ENCODE measurements around the gene STKLD1. TPM values are rescaled to one million over a fixed set of nuclear protein-coding genes. Genes with fewer than 3 reads are reported as not detected.
"Not testable (repeated sequence)": the region's sequence is repeated elsewhere in the genome, so short reads cannot be mapped to it uniquely, and the experiment has no call there.

Gene STKLD1
- total RNA-seq, 1 donor from 2014 or later, result 0.41 TPM

DNA sequence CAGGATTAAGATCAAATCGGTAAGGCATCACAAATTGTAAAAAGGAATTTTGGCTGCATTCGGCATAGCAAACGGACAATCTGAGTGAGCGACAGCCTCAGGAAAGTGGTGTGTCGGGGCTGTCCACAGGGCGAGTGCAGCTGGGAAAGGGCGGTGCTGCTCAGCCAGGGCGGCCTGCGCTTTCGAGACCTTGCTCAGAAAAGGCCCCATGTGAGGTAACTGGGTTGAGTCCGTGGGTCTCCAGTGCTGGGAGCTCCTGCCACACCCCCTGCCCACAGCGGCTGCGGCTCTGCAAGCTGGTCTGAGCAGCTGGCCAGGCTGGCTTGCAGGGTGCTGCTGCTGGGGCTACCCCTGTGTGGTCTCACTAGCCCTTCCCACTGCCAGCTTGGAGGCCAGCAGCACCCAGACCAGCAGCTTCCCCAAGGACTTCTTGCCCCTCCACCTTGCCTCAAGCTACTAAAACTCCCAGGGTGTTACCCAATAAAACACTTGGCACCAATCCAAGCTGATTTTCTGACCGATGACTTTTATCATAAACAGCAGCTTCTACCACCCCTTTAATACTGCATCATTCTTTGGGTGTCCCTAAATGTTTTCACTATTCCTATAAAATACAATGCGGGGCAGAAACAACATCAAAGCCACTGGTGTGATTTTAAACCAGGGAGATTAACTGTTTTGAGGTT is 13.7 kb upstream of the STKLD1 start:
- no peak for DNase-seq

DNA sequence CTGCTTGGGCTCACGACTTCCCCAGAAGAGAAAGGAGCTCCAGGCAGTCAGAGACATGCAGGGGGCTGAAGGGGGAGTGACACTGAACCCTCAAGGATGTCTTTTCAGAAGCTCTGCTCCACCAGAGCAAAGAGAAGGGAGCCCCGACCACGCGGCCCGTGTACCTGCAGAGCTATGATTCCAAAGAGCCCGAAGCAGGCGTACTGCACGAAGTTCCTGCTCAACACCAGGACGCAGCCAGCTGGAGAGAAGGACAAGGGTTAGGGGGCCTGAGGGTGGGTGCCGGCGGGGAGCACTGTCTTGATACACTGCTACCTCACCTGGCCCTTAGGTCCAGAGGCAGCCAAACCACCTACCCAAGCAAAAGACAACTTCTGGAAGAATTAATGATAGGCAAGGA is 9.7 kb upstream of the STKLD1 start:
- DNase-seq, result no peak

DNA sequence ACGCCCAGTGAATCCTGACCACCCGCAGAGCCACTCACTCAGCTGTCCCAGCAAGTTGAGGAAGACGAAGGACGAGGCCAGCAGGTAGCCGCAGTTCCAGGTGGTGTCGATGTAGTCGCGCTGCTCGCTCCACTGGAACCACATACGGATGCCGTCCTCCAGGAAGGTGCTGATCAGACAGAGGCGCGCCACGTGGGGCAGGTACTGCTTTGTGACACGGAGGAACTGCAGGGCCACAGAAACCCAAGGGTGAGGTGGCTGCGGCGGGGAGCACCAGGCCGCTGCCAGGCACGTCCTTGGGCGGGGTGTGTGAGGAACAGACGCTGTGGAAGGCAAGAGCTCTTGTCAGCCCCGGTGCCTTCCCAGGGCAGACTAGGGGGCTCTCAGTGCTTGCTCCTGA is 8.9 kb upstream of the STKLD1 start:
- no peak for DNase-seq

DNA sequence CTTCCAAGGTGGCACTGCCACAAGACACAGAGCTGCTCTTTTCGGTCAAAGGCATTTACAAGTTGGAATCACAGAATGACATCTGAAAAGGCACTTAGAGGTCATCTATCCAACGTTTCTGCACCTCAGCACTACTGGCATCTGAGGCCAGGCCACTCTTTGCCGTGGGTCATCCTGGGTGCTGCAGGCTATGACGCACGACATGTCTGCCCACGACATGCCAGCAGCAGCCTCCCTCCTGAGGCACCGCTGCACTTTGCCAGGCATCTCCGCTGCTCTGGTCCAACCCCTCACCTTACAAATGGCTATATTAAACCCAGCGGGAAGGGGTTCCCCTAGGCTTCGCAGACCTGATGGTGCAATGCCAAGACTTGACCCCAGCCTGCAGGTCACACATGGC is 8.4 kb upstream of the STKLD1 start:
- no peak for DNase-seq

DNA sequence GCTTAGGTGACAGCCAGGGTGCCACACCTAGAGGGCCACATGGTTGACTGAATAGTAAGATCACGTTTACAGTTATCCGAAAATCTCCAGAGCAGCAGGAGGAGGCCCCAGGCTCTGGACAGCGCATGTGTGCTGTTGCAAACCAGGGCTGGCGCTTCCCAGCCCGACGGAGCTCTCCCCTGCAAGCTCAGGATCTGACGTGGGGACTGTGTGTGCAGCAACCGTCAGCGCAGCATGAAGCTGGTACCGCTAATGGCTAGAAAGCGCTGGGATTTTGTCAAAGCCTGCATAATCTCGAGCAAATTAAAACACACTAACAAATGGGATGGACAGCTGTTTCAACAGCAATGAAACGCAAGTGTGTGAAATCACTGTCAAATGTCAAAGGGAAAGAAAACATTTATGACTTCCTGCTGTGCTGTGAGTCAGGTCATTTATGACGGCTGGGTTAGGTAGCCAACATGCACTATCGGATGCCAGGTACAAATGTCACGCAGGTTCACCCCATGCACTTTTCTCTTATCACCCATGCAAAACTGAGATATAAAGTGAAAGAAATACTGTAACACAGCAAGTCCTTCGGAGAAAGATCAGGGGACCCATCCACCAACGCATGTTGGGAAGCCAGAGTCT is 7.8 kb upstream of the STKLD1 start:
- DNase-seq, result no peak

DNA sequence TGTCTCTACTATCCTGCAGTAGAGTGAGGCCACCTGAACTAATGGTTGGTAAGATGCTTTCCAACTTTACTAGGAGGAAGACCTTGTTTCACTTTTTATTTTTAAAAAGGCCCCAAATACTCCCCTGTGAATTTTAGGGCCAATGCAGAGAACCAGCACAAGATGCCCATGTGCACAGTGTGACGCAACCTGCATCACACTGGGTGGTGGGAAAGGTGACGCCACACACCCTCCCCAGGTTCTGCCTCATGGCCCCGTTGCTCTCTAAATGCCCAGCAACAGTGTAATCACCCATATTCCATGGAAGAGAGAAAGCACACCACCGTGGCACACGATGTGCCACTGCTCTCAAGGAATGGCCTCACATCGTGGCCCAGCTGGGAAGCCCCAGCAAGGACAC is 6.7 kb upstream of the STKLD1 start:
- no peak for DNase-seq

DNA sequence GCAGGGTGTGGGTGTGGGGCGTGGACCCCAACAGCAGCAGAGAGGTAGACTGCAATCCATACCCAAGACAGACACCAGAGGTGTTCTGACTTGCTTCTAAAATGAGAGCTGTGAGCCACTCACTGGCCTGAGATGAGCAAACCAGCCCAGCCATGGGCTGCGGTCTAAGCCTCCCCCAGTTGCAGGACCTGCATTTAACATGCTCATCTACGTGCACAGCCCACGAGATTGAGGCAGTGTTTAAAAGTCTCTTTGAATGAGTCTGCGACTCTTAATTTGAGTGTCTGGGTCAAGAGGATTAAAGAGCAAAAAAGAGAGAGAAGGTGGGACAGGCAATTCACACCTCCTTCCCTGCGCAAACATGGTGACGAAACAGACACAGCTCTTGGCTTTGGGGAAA is 6.2 kb upstream of the STKLD1 start:
- no peak for DNase-seq

DNA sequence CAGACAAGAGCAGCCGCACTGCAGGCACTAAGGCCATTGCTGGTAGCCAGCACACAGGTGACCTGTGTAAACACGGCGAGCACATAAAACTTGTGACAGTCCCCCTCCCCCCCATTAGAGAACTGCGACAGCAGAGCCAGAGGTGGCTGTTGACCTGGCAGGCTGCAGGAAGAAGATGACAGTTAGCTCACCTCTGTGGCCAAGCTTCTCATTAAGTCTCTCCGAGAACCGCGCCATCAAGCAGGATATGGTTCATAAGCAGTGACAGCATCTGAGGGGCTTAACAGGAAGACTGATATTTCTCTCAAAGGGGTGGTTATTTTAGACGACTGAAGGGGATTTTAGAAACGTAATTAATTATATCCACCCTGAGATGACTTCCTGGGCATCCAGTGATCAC is 5.5 kb upstream of the STKLD1 start:
- DNase-seq, result no peak

DNA sequence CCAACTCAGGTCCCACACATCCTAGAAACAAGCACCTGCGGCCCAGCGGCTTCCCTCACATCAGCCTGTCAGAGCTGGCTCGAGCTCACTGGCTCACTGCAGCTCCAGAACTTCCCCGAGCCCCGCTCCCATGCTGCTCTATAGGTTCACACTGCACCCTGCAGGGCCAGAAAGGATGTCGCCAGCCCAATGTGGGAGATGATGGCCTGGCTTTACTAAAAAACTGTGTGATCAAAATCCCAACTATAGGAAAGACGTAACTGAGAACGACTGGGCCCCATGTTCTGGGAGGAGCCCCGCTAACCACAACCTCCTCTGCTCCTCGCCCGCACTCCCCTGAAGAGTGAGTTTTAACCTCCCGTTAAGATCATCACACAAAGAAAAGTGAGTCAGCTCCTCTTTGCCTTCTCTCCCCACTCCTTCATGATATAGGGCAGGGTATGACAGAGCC is 4.9 kb upstream of the STKLD1 start:
- DNase-seq, result no peak

DNA sequence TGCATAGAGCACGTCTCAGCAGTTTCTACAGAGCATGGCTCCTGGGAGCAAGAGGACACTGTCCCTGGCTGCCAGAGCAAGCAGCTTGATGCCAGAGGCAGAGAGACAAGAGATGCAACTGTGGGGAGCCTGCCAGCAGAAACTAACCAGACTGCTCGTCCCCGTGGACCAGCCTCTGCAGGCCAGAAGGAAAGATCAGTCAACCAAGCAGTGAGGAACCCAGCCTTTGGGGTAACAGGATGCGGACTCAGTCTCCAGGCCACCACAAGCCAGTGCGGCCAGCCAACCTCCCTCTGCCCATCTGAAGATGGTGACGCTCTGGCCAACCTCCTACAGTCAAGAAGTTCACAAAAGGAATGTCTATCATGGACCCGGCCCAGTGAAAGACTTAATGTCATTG is 4.0 kb upstream of the STKLD1 start:
- DNase-seq, result no peak

DNA sequence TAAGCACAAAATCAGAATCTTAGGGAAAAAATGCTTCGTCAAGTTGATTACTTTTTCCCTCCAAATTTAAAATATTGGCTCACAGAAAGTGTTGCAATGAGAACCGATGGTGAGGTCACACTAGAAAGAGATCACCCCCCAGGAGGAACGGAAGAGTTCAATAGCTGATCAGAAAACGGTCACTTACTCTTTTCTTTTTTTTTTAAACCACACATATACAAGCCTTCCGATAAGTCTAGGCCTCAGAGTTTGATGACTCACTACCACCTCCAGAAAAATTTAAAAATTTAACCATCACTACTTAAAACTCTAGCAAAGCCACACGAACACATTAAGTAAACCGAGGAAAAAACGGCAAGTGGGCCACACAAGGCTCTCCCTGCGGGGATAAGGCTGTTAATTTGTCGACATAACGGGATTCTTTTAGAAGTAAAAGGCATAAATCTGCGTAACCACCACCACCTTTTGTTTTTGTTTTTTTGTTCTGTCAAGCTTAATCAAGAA is 1.5 kb upstream of the STKLD1 start:
- no peak for DNase-seq

DNA sequence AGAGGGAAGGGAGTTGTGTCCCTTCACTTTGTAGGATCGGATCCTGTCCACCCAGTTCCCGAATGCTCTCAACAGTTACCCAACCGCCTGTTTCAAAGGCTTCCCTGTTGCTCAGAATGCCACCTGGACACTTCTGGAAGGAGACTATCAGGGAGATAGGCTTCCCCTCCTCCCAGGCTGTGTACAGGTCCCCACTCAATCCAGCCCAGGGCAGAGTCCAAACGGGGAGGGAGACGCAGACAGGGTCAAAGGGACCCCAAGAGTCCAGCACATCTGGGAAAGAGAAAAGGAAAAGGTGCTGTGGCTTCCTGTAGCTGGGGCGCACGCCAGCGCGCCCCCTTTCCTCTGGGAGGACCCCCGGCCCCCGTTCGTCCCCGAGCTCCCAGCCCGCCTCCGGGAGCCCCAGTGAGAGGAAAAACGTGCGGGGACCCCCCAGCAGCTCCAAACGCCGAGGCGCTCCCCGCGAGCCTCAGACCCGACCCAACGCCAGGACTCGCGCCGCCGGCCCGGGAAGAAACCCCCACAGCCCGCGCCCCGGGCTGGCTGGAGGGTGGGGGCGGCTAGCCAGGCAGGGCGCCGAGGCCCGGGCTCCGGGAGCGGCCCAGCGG is 946 bp upstream of the STKLD1 start:
- peak; percentile 33 for DNase-seq

DNA sequence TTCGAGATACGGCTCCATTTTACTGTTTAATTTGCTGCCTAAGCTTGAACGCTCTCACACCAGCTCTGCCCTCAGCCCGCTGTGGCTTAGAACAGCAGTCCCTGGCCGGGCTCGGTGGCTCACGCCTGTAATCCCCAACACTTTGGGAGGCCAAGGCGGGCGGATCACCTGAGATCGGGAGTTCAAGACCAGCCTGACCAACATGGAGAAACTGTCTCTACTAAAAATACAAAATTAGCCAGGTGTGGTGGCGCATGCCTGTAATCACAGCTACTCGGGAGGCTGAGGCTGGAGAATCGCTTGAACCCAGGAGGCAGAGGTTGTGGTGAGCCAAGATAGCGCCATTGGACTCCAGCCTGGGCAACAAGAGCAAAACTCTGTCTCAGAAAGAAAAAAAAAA is 1.1 kb downstream of the STKLD1 start:
- not testable (repeated sequence) for DNase-seq

DNA sequence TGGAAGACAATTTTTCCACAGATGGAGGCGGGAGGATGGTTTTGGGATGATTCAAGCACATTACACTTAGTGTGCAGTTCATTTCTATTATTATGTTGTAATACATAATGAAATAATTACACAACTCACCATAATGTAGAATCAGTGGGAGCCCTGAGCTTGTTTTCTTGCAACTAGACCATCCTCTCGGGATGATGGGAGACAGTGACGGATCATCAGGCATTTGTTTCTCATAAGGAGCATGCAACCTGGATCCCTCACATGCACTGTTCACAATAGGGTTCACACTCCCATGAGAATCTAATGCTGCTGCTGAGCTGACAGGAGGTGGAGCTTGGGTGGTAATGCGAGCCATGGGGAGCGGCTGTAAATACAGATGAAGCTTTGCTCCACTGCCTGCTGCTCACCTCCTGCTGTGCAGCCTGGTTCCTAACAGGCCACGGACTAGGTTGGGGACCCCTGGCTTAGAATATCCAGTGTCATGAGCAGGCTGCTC is 1.6 kb downstream of the STKLD1 start:
- DNase-seq, result no peak

DNA sequence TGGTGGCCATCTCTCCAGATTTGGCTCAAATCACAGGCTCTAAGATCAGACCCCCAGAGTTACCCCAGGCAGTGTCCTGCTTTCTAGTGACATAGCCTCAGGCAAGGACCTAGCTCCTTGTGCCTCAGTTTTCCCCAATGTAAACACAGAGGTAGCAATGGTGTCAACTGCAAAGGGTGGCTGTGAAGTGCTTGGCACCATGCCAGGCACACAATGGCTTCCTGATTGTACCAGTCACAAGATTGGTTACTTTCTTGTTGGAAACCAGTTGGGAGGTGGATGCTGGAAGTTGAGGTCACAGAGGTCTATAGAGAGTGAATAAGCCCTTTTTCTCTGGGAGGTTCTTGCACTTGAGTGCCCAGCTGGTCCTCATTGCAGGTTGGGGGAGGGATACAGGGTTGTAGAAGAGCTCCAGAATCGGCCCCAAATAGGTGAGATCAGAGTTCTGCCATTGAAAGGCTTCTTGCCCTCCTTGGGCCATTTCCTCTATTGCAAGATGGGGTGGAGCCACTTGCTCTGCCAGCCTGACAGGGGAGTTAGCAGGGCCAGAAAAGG is 2.3 kb downstream of the STKLD1 start:
- no peak for DNase-seq

DNA sequence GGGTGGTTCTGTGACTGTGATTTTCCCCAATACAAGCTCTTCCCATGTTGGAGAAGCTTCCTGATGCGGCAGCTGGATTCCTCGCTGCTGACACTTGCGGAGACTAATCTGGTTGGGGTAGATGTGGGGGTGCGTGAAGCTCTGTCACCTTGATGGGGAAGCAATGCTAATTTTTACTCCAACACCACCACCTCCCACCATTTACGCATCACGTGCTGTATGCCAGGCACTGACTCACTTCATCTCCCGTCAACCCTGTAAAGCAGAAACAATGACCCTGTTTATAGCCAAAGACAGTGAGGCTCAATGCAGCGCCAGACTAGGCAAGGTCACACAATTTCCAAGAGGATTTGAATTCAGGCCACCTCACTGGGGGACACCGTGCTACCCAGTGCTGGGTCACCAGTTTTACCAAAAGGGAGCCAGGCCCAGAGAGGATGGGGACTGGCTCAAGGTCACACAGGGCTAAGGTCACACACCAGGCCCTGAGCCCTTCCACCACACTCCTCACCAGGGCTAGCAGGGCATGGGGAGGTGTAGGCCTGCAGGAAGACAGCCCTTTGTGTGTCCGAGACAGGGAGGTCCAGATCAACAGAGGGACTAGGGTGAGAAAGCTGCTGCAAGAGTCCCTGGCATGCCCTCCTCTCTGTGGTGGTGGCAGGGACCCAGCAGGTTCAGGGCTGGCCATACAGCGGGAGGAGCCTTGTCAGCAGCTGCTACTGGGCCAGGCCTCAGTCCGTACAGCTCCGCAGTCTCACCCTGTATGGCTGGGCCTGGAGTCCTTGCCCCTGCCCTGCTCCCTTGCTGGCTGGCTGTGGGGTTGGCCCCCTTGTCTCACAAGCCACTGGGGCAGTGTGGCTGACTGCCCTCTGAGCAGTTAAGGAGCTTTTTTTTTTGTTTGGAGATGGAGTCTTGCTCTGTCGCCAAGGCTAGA is 3.3 kb downstream of the STKLD1 start:
- DNase-seq, result no peak

DNA sequence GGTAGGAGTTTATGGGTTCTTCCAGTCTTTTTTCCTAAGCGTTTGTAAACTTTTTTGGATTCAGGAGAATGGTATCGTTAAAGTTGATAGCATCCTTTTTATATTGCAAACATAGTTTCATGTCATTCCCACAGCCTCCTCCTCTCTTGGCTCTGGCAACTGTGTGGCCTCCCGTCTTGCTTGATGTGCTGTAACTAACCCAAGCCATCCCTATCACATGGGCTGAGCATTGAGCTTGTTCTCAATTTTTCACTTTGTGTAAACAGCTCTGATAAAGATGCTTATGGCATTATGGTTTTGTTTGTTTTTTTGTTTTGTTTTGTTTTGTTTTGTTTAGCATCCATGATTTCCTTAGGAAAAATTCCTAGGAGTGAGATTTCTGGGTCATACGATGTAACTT is 4.6 kb downstream of the STKLD1 start:
- DNase-seq, result no peak

DNA sequence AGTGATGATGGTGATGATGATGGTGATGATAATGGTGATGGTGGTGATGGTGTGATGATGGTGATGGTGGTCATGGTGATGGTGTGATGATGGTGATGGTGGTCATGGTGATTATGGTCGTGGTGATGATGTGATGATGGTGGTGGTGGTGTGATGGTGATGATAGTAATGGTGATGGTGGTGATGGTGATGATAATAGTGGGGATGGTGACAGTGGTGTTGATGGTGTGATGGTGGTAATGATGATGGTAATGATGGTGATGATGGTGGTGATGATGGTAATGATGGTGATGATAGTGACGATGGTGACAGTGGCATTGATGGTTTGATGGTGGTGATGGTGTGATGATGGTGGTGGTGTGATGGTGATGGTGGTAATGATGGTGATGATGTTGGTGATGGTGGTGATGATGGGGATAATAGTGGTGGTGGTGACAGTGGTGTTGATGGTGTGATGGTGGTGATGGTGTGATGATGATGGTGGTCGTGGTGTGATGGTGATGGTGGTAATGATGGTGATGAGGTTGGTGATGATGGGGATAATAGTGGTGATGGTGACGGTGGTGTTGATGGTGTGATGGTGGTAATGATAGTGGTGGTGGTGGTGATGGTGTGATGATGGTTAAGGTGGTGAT is 6.5 kb downstream of the STKLD1 start:
- DNase-seq, result no peak

DNA sequence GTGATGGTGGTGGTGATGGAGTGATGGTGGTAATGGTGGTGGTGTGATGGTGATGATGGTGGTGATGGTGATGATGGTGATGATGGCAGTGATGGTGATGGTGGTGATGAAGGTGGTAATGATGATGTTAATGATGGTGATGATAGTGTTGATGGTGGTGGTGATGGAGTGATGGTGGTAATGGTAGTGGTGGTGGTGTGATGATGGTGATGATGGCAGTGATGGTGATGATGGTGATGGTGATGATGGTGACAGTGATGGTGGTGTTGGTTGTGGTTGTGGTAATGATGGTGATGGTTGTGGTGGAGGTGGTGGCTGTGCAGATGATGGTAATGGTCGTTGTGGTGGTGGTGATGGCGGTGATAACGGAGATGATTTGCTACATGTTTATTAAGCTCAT is 7.3 kb downstream of the STKLD1 start:
- no peak for DNase-seq

DNA sequence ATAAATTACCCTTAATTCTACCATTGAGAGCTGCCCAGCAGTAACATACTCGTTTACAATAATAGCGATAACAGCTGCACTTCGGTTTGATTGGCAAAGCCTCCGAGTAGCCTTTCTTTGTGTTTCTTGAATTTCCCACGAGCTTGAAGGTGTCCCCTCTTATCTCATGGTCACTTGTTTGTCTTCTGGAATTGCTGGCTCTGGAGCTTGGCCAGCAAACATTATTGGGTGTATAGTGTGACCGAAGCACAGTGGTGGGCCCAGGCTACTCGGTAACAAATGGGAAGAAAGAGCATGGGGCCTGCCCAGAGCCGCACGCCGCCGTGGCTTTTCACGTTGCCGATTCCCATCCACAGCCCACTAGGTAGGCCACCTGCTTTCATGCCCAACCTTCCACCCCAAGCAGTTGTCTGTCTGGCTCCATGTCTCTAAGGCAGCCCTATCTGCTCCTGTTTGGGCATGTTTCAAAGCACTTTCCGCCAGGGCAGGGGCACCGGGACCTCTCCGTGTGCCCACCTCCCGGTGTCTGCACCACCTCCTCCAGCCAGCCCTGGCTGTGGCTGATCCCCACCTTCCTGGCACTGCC is 8.7 kb downstream of the STKLD1 start:
- DNase-seq, result no peak

DNA sequence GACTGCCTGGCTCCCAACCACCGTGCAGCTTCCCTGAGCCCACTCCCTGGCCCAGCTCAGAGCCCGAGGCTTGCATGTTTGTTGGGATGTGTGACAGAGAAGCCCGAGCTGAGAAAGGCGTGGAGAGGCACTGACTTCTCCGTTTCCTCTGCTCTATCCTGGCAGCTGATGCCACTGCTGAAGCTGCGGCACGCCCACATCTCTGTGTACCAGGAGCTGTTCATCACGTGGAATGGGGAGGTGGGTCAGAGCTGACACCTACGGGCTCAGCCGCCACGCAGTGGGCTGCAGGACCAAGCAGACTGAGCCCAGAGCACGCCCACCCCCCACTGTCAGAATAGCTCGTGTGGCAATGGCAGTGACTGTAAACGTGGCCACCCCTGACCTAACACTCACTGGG is 9.3 kb downstream of the STKLD1 start:
- DNase-seq, result no peak
